ENCODE measurements around the gene RAB36. TPM values are rescaled to one million over a fixed set of nuclear protein-coding genes. Genes with fewer than 3 reads are reported as not detected.

The RAB36 gene
- total RNA-seq, 2 donors from 2014 or later, result 1.3 to 3.1 TPM

DNA sequence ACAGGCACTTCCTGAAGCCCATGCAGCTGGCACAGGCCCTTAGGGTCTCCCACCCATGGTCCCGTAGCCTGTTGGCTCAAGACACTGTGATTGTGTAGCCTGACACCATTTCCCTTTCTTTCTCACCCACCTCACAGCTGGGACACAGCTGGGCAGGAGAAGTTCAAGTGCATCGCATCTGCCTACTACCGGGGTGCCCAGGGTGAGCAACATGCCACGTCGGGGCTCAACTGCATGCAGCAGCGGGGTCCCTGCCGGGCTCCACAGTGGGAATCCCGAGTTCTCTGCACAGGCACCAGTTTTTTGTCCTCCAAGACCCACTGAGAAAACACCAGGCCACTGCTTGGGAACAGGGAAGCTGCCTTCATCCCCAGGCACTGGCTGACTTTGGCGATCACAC lies 10.6 kb downstream of the RAB36 start:
- H3K27ac ChIP-seq, result no peak overlapping the region
- DNase-seq (no peak), ATAC-seq (no peak)
- H3K4me1 ChIP-seq, result no peaks in the 10 kb centered on the region
- H3K27me3 ChIP-seq, result no peaks in the 10 kb centered on the region
- no peak overlapping the region for H3K4me3 ChIP-seq
- no peaks in the 10 kb centered on the region for H3K9me3 ChIP-seq
- WGBS, 2 donors, result 83 to 90% methylated on average over 2 to 9 of the region's 9 CpGs
- intact Hi-C loops (cut with DNase I), result no loop called here
- H3K36me3 ChIP-seq (replicated peaks in 1 of 2; ENCODE audit: insufficient read depth in 1 of 2, low read depth in 2 of 2), result no peaks in the 10 kb centered on the region
- TF ChIP-seq, protein P1, sequence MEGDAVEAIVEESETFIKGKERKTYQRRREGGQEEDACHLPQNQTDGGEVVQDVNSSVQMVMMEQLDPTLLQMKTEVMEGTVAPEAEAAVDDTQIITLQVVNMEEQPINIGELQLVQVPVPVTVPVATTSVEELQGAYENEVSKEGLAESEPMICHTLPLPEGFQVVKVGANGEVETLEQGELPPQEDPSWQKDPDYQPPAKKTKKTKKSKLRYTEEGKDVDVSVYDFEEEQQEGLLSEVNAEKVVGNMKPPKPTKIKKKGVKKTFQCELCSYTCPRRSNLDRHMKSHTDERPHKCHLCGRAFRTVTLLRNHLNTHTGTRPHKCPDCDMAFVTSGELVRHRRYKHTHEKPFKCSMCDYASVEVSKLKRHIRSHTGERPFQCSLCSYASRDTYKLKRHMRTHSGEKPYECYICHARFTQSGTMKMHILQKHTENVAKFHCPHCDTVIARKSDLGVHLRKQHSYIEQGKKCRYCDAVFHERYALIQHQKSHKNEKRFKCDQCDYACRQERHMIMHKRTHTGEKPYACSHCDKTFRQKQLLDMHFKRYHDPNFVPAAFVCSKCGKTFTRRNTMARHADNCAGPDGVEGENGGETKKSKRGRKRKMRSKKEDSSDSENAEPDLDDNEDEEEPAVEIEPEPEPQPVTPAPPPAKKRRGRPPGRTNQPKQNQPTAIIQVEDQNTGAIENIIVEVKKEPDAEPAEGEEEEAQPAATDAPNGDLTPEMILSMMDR (IDR thresholded peaks at IDR 0.05), result no peak
- TF ChIP-seq POLR2A (IDR thresholded peaks at IDR 0.05), result no peak

DNA sequence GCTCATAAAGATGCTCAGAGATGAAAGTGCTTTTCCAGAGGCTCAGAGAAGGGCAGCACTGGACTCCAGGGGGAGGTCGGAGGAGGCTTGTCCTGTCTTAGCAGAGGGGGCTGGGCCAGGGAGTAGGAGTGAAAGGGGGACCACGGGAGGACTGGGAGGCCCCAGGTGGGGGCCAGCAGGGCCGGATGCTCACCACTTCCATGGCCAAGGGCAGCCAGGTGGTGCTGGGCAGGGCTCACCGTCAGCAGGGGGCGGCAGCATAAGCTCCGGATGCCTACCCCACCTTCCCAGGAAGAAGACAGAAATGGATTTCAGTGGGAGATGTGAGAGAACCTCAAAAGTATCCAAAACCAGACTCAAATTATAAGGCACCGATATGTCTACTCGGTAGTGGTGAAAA lies 11.0 kb downstream of the RAB36 start:
- Histone ChIP-seq H3K36me3 (replicated peaks in 1 of 2; ENCODE audit: insufficient read depth in 1 of 2, low read depth in 2 of 2) (no peaks in the 10 kb centered on the region), H3K9me3 (no peaks in the 10 kb centered on the region), H3K4me1 (no peaks in the 10 kb centered on the region), H3K27ac (no peak overlapping the region), H3K4me3 (no peak overlapping the region), H3K27me3 (no peaks in the 10 kb centered on the region)
- ATAC-seq, result no peak
- intact Hi-C loops (cut with DNase I), result no loop called here
- WGBS, 2 donors, result 41 to 58% methylated on average over 4 to 8 of the region's 8 CpGs
- no peak for DNase-seq
- TF ChIP-seq POLR2A (IDR thresholded peaks at IDR 0.05), result no peak
- TF ChIP-seq, protein P1 (IDR thresholded peaks at IDR 0.05), result no peak

DNA sequence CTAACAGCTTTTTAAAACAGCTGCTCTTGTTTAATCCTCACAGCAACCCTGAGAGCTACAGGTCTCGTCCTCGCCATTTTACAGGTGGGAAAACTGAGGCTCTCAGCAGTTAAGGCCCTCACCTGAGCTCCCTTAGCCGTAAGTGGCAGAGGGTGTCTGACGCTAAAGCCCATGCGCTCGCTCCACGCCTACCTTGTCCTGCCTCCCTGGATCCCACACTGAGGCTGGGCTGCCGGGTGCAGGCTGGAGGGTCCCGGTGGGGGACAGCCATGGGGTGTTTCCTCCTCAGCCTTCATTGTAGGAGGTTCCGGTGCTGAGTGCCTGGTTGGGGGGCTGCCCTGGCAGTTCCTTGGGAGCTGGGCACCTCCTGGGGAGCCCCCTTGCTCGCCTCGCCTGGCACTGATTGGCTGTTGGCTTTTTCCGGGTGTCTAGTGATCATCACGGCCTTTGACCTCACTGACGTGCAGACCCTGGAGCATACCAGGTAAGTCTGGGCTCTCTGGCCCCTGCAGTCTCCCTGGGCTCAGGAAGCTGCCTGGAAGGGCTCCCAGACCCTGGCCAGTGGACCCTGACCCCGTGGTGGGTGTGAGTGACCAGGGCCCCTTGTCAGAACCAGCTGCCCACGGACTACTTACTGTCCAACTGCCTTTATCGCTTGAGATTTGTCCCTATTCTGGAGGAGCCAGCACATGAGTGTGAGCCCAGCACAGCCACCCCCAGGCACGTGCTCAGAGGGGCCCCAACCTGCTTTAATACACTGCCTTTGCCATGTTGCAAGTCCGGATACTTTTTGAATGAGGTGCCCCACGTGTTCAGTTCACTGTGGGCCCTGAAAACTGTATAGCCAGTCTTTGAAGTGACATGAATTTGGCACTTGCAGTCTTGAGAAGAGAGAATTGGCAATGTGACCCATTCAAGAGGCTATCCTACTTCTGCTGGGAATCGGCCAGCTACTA lies 12.6 kb downstream of the RAB36 start:
- no peak overlapping the region for H3K27ac ChIP-seq
- no peaks in the 10 kb centered on the region for H3K4me1 ChIP-seq
- no peak for TF ChIP-seq POLR2A (IDR thresholded peaks at IDR 0.05)
- TF ChIP-seq, protein P1 (IDR thresholded peaks at IDR 0.05), result no peak
- no peak overlapping the region for H3K4me3 ChIP-seq
- H3K9me3 ChIP-seq, result no peaks in the 10 kb centered on the region
- whole genome bisulfite sequencing, 2 donors, result 77 to 80% methylated on average over 10 to 22 of the region's 22 CpGs
- H3K36me3 ChIP-seq (replicated peaks in 1 of 2; ENCODE audit: insufficient read depth in 1 of 2, low read depth in 2 of 2), result no peaks in the 10 kb centered on the region
- no peak for ATAC-seq
- intact Hi-C loops (cut with DNase I), result no loop called here
- DNase-seq, result no peak
- no peaks in the 10 kb centered on the region for H3K27me3 ChIP-seq

DNA sequence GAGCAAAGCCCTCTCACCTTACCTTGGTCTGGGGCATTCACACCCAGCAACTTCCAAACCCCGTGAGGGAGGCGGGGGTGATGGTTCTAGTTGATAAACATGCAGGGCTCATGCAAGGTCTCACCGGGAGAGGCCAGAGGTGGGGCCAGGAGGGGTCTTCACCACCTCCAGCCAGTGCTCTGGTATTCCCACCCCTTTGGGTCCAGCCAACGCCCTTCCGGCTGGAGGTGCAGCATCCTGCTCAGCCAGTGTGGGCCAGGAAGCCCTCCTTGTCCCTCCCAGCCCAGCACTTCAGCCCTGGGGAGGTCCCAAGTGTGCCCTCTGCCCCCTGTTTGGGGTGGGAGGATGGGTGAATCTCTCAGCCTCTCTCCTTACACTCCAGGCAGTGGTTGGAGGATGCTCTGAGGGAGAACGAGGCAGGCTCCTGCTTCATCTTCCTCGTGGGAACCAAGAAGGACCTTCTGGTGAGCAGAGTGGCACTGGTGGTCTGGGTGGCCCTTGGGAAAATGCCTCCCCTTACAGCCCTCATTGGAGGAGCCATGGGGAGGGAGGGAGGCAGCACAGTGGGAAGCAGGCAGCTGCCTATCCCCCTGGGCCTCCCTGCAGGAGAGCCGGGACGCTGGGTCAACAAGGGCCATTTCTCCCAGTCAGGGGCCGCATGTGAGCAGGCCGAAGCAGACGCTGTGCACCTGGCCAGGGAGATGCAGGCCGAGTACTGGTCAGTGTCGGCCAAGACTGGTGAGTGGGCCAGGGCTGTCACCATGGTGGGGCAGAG lies 13.4 kb downstream of the RAB36 start:
- ATAC-seq, result no peak
- intact Hi-C loops (cut with DNase I), result no loop called here
- H3K4me1 ChIP-seq, result no peaks in the 10 kb centered on the region
- no peaks in the 10 kb centered on the region for H3K36me3 ChIP-seq (replicated peaks in 1 of 2; ENCODE audit: insufficient read depth in 1 of 2, low read depth in 2 of 2)
- 74 to 83% methylated on average over 5 to 11 of the region's 14 CpGs for WGBS, 2 donors
- no peak for DNase-seq
- H3K9me3 ChIP-seq, result no peaks in the 10 kb centered on the region
- no peak overlapping the region for H3K4me3 ChIP-seq
- TF ChIP-seq POLR2A (IDR thresholded peaks at IDR 0.05), result no peak
- TF ChIP-seq, protein P1 (IDR thresholded peaks at IDR 0.05), result no peak
- H3K27ac ChIP-seq, result no peak overlapping the region
- H3K27me3 ChIP-seq, result no peaks in the 10 kb centered on the region
